HG03045 (cell line): ENCODE measurements around the gene ABCG8.

Experiments
- ATAC-seq: cut with Tn5 transposase; IDR thresholded peaks from one replicate; pipeline ENCODE4 v1.9.1; 2021; ENCODE audit warnings: mild to moderate bottlenecking, moderate library complexity; ENCODE audit not compliant: unreplicated experiment

ABCG8 gene

DNA sequence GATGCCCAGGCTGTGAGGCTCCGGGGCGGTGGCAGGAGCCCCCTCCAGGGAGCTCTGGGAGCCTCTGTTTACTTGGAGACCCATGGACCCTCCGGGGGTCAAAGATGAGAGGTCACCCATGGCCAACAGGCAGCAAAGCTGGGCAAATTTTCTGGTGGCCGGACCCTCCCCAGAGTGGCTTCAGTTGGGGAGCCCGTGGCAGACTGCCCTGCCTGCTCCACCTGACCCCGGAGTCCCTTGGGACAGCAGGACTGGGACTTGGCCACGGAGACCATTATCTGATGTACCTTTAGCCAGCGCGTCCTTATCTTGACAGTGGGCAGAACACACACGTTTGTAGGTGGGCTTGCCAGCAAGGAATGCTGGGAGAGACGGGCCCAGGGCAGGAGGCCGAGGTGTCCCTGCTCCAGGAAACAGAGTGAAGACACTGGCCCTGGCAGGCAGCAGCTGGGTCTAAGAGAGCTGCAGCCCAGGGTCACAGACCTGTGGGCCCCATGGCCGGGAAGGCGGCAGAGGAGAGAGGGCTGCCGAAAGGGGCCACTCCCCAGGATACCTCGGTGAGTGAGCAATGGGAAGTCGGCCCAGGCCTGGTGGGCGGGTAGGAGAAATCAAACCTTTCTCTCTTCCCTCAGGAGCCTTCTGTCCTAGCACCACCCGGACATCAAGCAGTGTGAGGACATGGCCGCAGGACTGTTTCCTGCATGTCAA is at the start of gene ABCG8, which contains the start of gene ABCG5:
TSS of gene ABCG8 (plus strand) at position 412 of the 708 bp plus-strand sequence. CDS start at position 495, 83 bp downstream.
TSS of gene ABCG5 (minus strand) at position 280 of the 708 bp plus-strand sequence. CDS start at position 120, 160 bp downstream.
- ATAC-seq = no peak

DNA sequence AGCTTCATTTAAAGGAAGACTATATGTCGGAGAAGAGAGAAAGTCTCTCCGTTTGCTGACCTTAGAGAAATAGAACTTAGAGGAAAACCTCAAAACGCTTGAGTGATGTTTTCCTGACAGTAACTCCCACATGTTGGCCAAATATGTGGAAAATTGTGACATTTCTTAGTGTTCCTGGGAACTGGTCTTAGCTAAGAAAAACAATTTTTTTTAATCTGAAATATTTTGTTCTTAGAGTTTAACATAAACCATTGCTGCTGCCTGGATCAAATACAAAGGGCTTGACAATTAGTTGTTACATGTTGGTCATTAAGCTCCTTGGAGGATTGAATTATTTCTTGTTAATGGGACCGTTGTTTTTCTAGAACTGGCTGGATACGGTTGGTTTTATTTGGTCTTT is 48.6 kb upstream of the ABCG8 start:
- no peak for ATAC-seq

GRCh38 chr2:43791035-43791765 is 47.6 kb upstream of the ABCG8 start:
- ATAC-seq = no peak

GRCh38 chr2:43792653-43793052 is 46.1 kb upstream of the ABCG8 start:
- no peak for ATAC-seq

- ATAC-seq = no peak
Observed at GRCh38 chr2:43794956-43795355, 43.8 kb upstream of the ABCG8 start.

GRCh38 chr2:43796206-43796605 is 42.6 kb upstream of the ABCG8 start:
- ATAC-seq = no peak

DNA sequence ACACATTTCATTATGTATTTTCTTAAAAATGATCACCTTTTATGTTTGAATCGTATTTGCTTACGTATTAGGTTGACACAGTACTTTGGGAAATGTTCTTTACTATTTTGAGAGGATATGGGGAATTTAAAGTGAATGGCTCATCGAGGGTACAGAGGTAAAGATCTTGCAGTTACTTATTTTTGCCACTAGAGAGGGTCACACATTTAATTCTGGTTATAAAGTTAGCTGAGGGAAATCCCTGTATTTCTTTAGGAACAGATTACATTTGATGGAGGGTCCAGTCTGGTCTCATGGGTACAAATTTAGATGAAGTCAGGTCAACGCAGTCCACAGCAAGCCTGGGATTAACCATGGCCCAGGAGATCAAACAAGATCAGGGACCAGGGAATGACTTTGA is 40.5 kb upstream of the ABCG8 start:
- no peak for ATAC-seq

DNA sequence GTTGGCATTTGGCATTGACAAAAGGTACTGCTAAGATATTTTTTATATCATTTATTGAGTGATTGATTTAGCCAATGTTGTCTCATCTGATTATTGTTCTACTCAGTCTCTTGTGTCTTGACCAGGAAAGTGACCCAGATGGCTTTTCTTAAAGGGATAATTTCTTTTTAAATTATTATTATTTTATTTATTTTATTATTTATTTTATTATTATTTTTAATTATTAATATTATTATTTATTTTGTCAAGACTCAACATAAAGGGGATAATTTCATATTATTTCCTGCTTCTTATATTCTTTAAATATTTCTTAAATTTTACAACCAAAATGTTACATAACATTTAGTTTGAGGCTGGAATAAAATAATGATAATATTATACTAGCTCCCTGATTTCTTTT is 37.9 kb upstream of the ABCG8 start:
- ATAC-seq = no peak

DNA sequence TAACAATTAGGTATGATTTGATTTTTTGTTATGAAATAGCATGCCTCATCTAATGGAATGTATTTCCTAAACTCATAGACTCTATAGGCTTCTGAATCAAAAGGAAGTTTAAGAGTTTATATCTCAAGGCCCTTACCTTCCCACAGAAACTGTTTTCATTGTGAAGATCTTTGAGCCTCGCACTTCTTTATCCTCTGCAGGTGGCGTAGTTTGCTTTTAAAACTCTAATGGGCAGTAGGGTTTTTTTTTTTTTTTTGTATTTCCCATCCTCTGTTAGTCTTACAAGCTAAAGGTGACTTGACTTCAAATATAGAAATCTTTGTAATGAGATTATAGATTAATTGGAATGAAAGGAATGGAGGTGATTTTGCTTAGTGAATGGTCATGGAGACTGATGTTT is 36.6 kb upstream of the ABCG8 start:
- no peak for ATAC-seq

DNA sequence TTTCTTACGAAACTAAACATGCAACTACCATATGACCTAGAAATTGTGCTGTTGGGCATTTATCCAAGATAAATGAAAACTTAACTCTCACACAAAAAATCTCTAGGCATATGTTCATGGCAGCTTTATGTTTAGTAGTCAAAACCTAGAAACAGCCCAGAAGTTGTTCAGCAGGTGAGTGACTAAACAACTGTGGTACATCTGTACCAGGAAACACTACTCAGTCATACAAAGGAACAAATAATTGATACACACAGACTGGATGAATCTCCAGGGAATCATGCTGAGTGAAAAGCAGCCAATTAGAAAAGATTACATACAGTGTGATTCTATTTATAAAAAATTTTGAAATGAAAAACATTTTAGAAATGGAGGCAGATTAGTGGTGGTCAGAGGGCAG is 35.7 kb upstream of the ABCG8 start:
- no peak for ATAC-seq

GRCh38 chr2:43806719-43807031 is 32.1 kb upstream of the ABCG8 start:
- ATAC-seq = no peak

- ATAC-seq = no peak
Observed at GRCh38 chr2:43810452-43810851, 28.3 kb upstream of the ABCG8 start.

GRCh38 chr2:43810888-43811287 is 27.9 kb upstream of the ABCG8 start:
- ATAC-seq = no peak

GRCh38 chr2:43812006-43812405 is 26.8 kb upstream of the ABCG8 start:
- no peak for ATAC-seq

GRCh38 chr2:43812947-43813346 is 25.8 kb upstream of the ABCG8 start:
- no peak for ATAC-seq

DNA sequence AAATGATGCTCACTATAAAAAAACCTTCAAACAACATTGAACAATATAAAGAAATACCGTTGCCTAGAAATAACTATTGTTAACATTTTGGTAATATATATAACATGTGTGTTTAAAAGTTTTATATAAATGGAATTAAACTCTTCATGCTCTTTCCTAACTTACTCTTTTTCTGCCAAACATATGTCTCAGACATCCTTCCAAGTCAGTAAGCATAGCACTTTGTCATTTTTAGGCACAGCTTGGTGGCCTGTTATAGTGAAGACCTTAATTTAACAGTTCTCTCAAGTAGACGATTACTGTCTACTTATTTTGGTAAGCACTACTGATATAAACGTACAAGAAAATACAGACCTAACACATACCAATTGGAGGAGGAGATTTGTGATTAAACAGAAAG is 24.1 kb upstream of the ABCG8 start:
- no peak for ATAC-seq

DNA sequence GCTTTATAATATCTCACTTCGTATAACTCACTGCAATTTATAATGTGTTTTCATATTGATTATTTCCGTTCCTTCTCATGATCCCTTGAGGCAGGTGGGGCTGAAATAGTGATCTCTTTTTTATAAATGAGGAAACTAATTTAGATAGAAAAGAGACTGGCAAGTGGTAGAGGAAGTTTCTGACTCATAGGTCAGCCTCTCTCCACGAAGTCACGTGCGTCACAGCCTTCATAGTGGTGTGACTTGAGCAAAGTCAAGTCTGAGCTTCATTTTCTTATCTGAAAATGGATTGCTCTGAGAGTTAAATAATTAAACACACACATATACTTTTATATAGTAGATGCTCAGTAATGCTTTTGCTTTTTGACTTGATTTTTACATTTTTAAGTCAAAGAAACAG is 20.0 kb upstream of the ABCG8 start:
- ATAC-seq = no peak

- ATAC-seq = no peak
Observed at GRCh38 chr2:43819491-43820163, 19.1 kb upstream of the ABCG8 start.

GRCh38 chr2:43822839-43823238 is 15.9 kb upstream of the ABCG8 start:
- ATAC-seq = no peak

GRCh38 chr2:43823751-43824150 is 15.0 kb upstream of the ABCG8 start:
- ATAC-seq = no peak

GRCh38 chr2:43824512-43824911 is 14.3 kb upstream of the ABCG8 start:
- ATAC-seq = no peak

GRCh38 chr2:43824951-43825493 is 13.7 kb upstream of the ABCG8 start:
- no peak for ATAC-seq
